CD14-positive monocyte (primary cell): Measurements from ENCODE around the gene SSMEM1. TPM values are rescaled to one million over a fixed set of nuclear protein-coding genes. Genes with fewer than 3 reads are reported as not detected.

Experiments used
- DNase-seq, 3 donors: peaks; one replicate each; pipeline ENCODE4 v3.0.0-alpha.2; 2011 to 2022
- H2AFZ ChIP-seq: 2 replicates; pipeline ENCODE4 v1.6.0; 2012; ENCODE audit warnings: mild to moderate bottlenecking, low read depth, low read length, inconsistent platforms; ENCODE audit not compliant: insufficient read depth, poor library complexity, severe bottlenecking
- H3K27ac ChIP-seq, 2 donors: 1 replicate in 1 of 2; 2 replicates in 1 of 2; pipeline ENCODE4 v1.5.1; 2012 to 2013; ENCODE audit warnings: low read length in 2 of 2, control low read depth in 1 of 2, inconsistent platforms in 1 of 2, low read depth in 1 of 2, mild to moderate bottlenecking in 1 of 2
- H3K27me3 ChIP-seq, 2 donors: one replicate each; pipeline versions ENCODE4 v1.6.0 to v1.6.1; 2011 to 2013; ENCODE audit warnings: low read length in 2 of 2; ENCODE audit not compliant: control insufficient read depth in 2 of 2, insufficient read depth in 2 of 2
- H3K36me3 ChIP-seq, 2 donors: replicated peaks in 1 of 2; 1 replicate in 1 of 2; 2 replicates in 1 of 2; pipeline versions ENCODE4 v1.5.1 to v1.6.1; 2012 to 2013; ENCODE audit warnings: low read length in 2 of 2, control low read depth in 1 of 2, inconsistent platforms in 1 of 2, mild to moderate bottlenecking in 1 of 2; ENCODE audit not compliant: insufficient read depth in 2 of 2, control insufficient read depth in 1 of 2
- H3K4me1 ChIP-seq, 2 donors: 1 replicate in 1 of 2; 2 replicates in 1 of 2; pipeline versions ENCODE4 v1.5.1 to v1.6.1; 2012 to 2013; ENCODE audit warnings: low read length in 2 of 2, control low read depth in 1 of 2, inconsistent platforms in 1 of 2, mild to moderate bottlenecking in 1 of 2, moderate library complexity in 1 of 2; ENCODE audit not compliant: insufficient read depth in 2 of 2, control insufficient read depth in 1 of 2
- H3K4me2 ChIP-seq: replicated peaks from 2 replicates; pipeline ENCODE3; 2012; ENCODE audit warnings: low read length, moderate library complexity, mild to moderate bottlenecking; ENCODE audit not compliant: poor library complexity, severe bottlenecking; ENCODE audit errors: extremely low read depth
- H3K4me3 ChIP-seq, 3 experiments: fragments of 200-600 bp in 1 of 3; sonication (generic) in 1 of 3; replicated peaks in 1 of 3; 1 replicate in 2 of 3; 2 replicates in 1 of 3; pipeline ENCODE4 v1.5.1; 2011 to 2013; ENCODE audit warnings: low read length in 3 of 3, mild to moderate bottlenecking in 3 of 3, control low read depth in 2 of 3, low read depth in 2 of 3, inconsistent platforms in 1 of 3, moderate library complexity in 1 of 3
- H3K79me2 ChIP-seq: 2 replicates; pipeline ENCODE4 v1.6.0; 2012; ENCODE audit warnings: mild to moderate bottlenecking, control low read depth, inconsistent platforms, low read length, moderate library complexity; ENCODE audit not compliant: insufficient read depth
- H3K9ac ChIP-seq: 2 replicates; pipeline ENCODE4 v1.6.0; 2017; ENCODE audit warnings: low read length, mild to moderate bottlenecking; ENCODE audit not compliant: insufficient read depth, poor library complexity, severe bottlenecking
- H3K9me3 ChIP-seq, 2 donors: replicated peaks in 1 of 2; 1 replicate in 1 of 2; 2 replicates in 1 of 2; pipeline versions ENCODE4 v1.5.1 to v1.6.1; 2012 to 2013; ENCODE audit warnings: low read length in 2 of 2, control low read depth in 1 of 2; ENCODE audit not compliant: control insufficient read depth in 1 of 2, insufficient read depth in 1 of 2
- H4K20me1 ChIP-seq: 2 replicates; pipeline ENCODE4 v1.6.0; 2012; ENCODE audit warnings: mild to moderate bottlenecking, low read length, control low read depth, moderate library complexity; ENCODE audit not compliant: insufficient read depth
- H3K27ac Mint-ChIP-seq, 7 donors: one replicate each; pipeline ENCODE4 v1.8.0; 2020; ENCODE audit warnings: mild to moderate bottlenecking in 7 of 7, mixed read lengths in 7 of 7, moderate library complexity in 6 of 7, inconsistent platforms in 2 of 7
- H3K27me3 Mint-ChIP-seq, 3 donors: one replicate each; pipeline ENCODE4 v1.8.0; 2021 to 2022; ENCODE audit warnings: low read depth in 3 of 3, mild to moderate bottlenecking in 3 of 3, mixed read lengths in 3 of 3, moderate library complexity in 3 of 3, inconsistent platforms in 1 of 3
- H3K36me3 Mint-ChIP-seq, 2 donors: one replicate each; pipeline ENCODE4 v1.8.0; 2020; ENCODE audit warnings: mixed read lengths in 2 of 2, inconsistent platforms in 1 of 2, mild to moderate bottlenecking in 1 of 2
- H3K4me1 Mint-ChIP-seq: one replicate; pipeline ENCODE4 v1.8.0; 2020; ENCODE audit warnings: mild to moderate bottlenecking, mixed read lengths
- H3K4me3 Mint-ChIP-seq, 2 donors: one replicate each; pipeline ENCODE4 v1.8.0; 2020; ENCODE audit warnings: mild to moderate bottlenecking in 2 of 2, mixed read lengths in 2 of 2, moderate library complexity in 1 of 2
- H3K9me3 Mint-ChIP-seq, 7 donors: one replicate each; pipeline ENCODE4 v1.8.0; 2020 to 2022; ENCODE audit warnings: mixed read lengths in 7 of 7, mild to moderate bottlenecking in 6 of 7, moderate library complexity in 6 of 7, inconsistent platforms in 2 of 7
- CTCF ChIP-seq: fragments of 200-600 bp; IDR thresholded peaks from one replicate; pipeline ENCODE4 v1.8.0; 2022; ENCODE audit warnings: antibody characterized with exemption, mild to moderate bottlenecking
- WGBS: methylation state at CpG from one replicate; pipeline ENCODE4 v1.1.5; 2013; ENCODE audit warnings: missing lambda C conversion rate; ENCODE audit not compliant: insufficient coverage; 5-methylcytosine and 5-hydroxymethylcytosine counted together
- intact Hi-C, 2 donors: fragments of 100-400 bp; cut with micrococcal nuclease; formaldehyde crosslinking; loops; one replicate each; pipeline versions ENCODE4 v1.15.0 to v1.15.1; 2023
- polyA plus RNA-seq, 3 donors: library from polyadenylated mRNA; depleted of rRNA in 1 of 3; unstranded in 2 of 3; stranded (reverse) in 1 of 3; fragments of 300-500 nt in 2 of 3; fragments of >200 nt in 1 of 3; fragmentation: Illumina TruSeq in 2 of 3; gene quantifications; 1 replicate in 2 of 3; 2 replicates in 1 of 3; pipeline ENCODE4 v1.2.3, GENCODE V29; 2012 to 2021

The SSMEM1 gene
- polyA plus RNA-seq, 3 donors = not detected

- H3K9ac ChIP-seq = no peak overlapping the region
- no peak overlapping the region for H3K4me3 Mint-ChIP-seq
- H3K4me2 ChIP-seq = no peak overlapping the region
- no peak overlapping the region for H3K27ac Mint-ChIP-seq
- H3K36me3 ChIP-seq = no peaks in the 10 kb centered on the region
- no peaks in the 10 kb centered on the region for H3K36me3 Mint-ChIP-seq
- no peak overlapping the region for H3K4me3 ChIP-seq
- no peaks in the 10 kb centered on the region for H3K27me3 Mint-ChIP-seq
- intact Hi-C loops = no loop called here
- no CpG with 5 or more reads among the region's 1 CpG for WGBS
- H2AFZ ChIP-seq = no peak overlapping the region
- H3K79me2 ChIP-seq = no peaks in the 10 kb centered on the region
- TF ChIP-seq CTCF = no peak
- no peak overlapping the region for H3K27ac ChIP-seq
- DNase-seq = no peak
- H3K9me3 Mint-ChIP-seq = peaks cover 14 to 67% (median 50%) of the 10 kb centered on the region in 7 donors
- H3K4me1 ChIP-seq = no peaks in the 10 kb centered on the region
- no peaks in the 10 kb centered on the region for H4K20me1 ChIP-seq
- peaks cover 36 to 50% of the 10 kb centered on the region in 2 donors for H3K9me3 ChIP-seq
- no peaks in the 10 kb centered on the region for H3K27me3 ChIP-seq
- no peaks in the 10 kb centered on the region for H3K4me1 Mint-ChIP-seq
Measured at GRCh38 chr7:130258494-130259078, 50.9 kb downstream of the SSMEM1 start.

- Mint-ChIP-seq H3K27me3 (peaks cover 0 to 3% (median 0%) of the 10 kb centered on the region in 3 donors), H3K27ac (no peak overlapping the region), H3K4me3 (no peak overlapping the region), H3K9me3 (peaks cover 7 to 41% (median 22%) of the 10 kb centered on the region in 7 donors), H3K36me3 (no peaks in the 10 kb centered on the region), H3K4me1 (no peaks in the 10 kb centered on the region)
- Histone ChIP-seq H3K27me3 (no peaks in the 10 kb centered on the region), H3K9ac (no peak overlapping the region), H3K9me3 (peaks cover 14 to 32% of the 10 kb centered on the region in 2 donors), H3K36me3 (no peaks in the 10 kb centered on the region), H3K4me2 (no peak overlapping the region), H3K4me3 (no peak overlapping the region), H3K4me1 (no peaks in the 10 kb centered on the region), H2AFZ (no peak overlapping the region), H3K79me2 (no peaks in the 10 kb centered on the region), H3K27ac (no peak overlapping the region), H4K20me1 (no peaks in the 10 kb centered on the region)
- no peak for TF ChIP-seq CTCF
- intact Hi-C loops = no loop called here
- WGBS = 63% methylated on average over 2 of the region's 2 CpGs
- DNase-seq = no peak
Measured at GRCh38 chr7:130262448-130262847, 54.8 kb downstream of the SSMEM1 start.
